Heart right ventricle (tissue), 16 donors: Measurements from ENCODE around the gene IMMP1L. TPM values are rescaled to one million over a fixed set of nuclear protein-coding genes. Genes with fewer than 3 reads are reported as not detected.

Source experiments
- ATAC-seq, 8 donors: fragments of 200-7000 bp; cut with Tn5 transposase; one replicate each; pipeline ENCODE4 v1.9.1; 2020; ENCODE audit warnings: mild to moderate bottlenecking in 8 of 8, moderate library complexity in 8 of 8, moderate number of reproducible peaks in 1 of 8
- DNase-seq, 2 donors: peaks; one replicate each; pipeline ENCODE4 v3.0.0-alpha.2; 2020
- H3K27ac ChIP-seq, 10 donors: fragments of 200-600 bp; sonication (generic) in 2 of 10; one replicate each; pipeline versions ENCODE4 v1.5.0 to v1.8.0; 2020 to 2022; ENCODE audit warnings: mild to moderate bottlenecking in 3 of 10
- H3K27me3 ChIP-seq, 7 donors: fragments of 200-600 bp; one replicate each; pipeline ENCODE4 v1.8.0; 2021 to 2022; ENCODE audit warnings: mild to moderate bottlenecking in 2 of 7
- H3K36me3 ChIP-seq, 9 donors: fragments of 200-600 bp; sonication (generic) in 1 of 9; one replicate each; pipeline versions ENCODE4 v1.5.0 to v1.8.0; 2020 to 2022; ENCODE audit warnings: mild to moderate bottlenecking in 2 of 9
- H3K4me1 ChIP-seq, 9 donors: fragments of 200-600 bp; sonication (generic) in 1 of 9; one replicate each; pipeline versions ENCODE4 v1.5.0 to v1.8.0; 2020 to 2022; ENCODE audit warnings: mild to moderate bottlenecking in 4 of 9
- H3K4me3 ChIP-seq, 10 donors: fragments of 200-600 bp; sonication (generic) in 2 of 10; one replicate each; pipeline versions ENCODE4 v1.5.0 to v1.8.0; 2020 to 2022; ENCODE audit warnings: mild to moderate bottlenecking in 7 of 10, moderate library complexity in 2 of 10
- H3K9me3 ChIP-seq, 11 donors: fragments of 200-600 bp in 10 of 11; sonication (generic) in 2 of 11; one replicate each; pipeline versions ENCODE4 v1.5.0 to v1.8.0; 2013 to 2022; ENCODE audit warnings: mild to moderate bottlenecking in 2 of 11, control low read depth in 1 of 11, moderate library complexity in 1 of 11
- WGBS, 2 donors: extraction: QIAGEN DNeasy Blood & Tissue Kit; methylation state at CpG; one replicate each; pipeline ENCODE4 v1.1.7; 2013; ENCODE audit warnings: inconsistent platforms in 1 of 2; 5-methylcytosine and 5-hydroxymethylcytosine counted together
- intact Hi-C, 10 donors: fragments of 100-400 bp; cut with DNase I; formaldehyde crosslinking; loops; one replicate each; pipeline versions ENCODE4 v1.11.1 to v1.14.2; 2022
- polyA plus RNA-seq, 2 donors: library from polyadenylated mRNA; stranded (reverse); fragments of 200-250 nt; gene quantifications; one replicate each; pipeline ENCODE4 v1.2.3, GENCODE V29; 2013
- total RNA-seq, 10 donors: library from RNA; stranded (reverse); fragmentation: NEBNext Ultra II Directional in 3 of 10; extraction: Animal tissue kit (Norgen Biotek cat#: 25700) in 3 of 10; gene quantifications; one replicate each; pipeline versions ENCODE4 v1.2.1 to v1.2.4, GENCODE V29; 2021 to 2023
- TF ChIP-seq, protein P1 (sequence below), 9 donors: fragments of 200-600 bp; sonication (generic) in 2 of 9; IDR thresholded peaks; one replicate each; pipeline versions ENCODE4 v1.5.0 to v1.8.0; 2021 to 2022; ENCODE audit warnings: antibody characterized with exemption in 9 of 9, mild to moderate bottlenecking in 5 of 9, moderate library complexity in 1 of 9
- donor health status: Arrhythmogenic right ventricular cardiomyopathy.
- donor health status: ischemic (EF 13 %, LVEDD 7.1; RV severe dilation, severe dysfunction).
- donor health status: healthy with polysubstance abuse.
- donor health status: DM: no; HTN: yes; CAD: no.
- donor health status: DM: no; HTN: no; CAD: no.
- donor health status: ischemic (EF 25% LVEDD 6.9; RV normal size, moderate dysfunction).
- donor health status: ischemic (EF 25% LVEDD 5.7; RV mildly dilated, moderate dysfunction).
- donor health status: healthy.
- donor health status: DM: yes; HTN: yes; CAD: no.
- donor health status: Ischemic cardiomyopathy.
- donor health status: ischemic (EF 35%, LVEDD 5.7; RV mildly dilated, moderate dysfunction).
- donor health status: nonischemic (EF 11% LVEDD 7.7; RV severe dilation, severe dysfunction).
- donor health status: DM: yes; HTN: yes; CAD: no.
- donor health status: PGD.
- donor health status: ischemic (EF 29% LVEDD 5.4; RV normal size, mild dysfunction).
- donor health status: nonischemic (EF 23%, LVEDD 6.1; RV moderate dilation, normal function).

The IMMP1L gene
- total and polyA plus RNA-seq, 12 donors = 19.5 to 66.8 (median 29.6) TPM

DNA sequence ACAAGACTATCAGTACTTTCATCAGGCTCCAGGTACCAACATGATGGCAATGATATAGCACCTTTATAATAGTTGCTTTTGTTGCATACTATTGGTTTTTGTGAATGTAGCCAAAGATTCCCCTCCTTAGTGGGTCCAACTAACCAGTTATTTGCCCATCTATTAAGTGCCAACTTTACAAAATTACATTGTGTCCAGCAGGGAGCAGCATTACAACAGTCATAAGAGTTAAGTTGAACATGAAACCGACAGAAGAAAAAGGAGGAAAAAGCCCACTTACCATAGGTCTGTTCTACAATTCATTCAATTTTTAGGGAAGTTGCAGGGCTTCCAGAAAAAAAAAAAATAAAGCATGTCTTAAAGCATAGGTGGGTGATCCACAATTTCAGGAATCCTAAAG lies 21.6 kb downstream of the IMMP1L start:
- no peak for ATAC-seq
- WGBS, 2 donors = 26 to 29% methylated on average over 1 of the region's 1 CpG
- H3K4me1 ChIP-seq = peaks cover 0 to 10% (median 0%) of the 10 kb centered on the region in 9 donors
- TF ChIP-seq, protein P1, sequence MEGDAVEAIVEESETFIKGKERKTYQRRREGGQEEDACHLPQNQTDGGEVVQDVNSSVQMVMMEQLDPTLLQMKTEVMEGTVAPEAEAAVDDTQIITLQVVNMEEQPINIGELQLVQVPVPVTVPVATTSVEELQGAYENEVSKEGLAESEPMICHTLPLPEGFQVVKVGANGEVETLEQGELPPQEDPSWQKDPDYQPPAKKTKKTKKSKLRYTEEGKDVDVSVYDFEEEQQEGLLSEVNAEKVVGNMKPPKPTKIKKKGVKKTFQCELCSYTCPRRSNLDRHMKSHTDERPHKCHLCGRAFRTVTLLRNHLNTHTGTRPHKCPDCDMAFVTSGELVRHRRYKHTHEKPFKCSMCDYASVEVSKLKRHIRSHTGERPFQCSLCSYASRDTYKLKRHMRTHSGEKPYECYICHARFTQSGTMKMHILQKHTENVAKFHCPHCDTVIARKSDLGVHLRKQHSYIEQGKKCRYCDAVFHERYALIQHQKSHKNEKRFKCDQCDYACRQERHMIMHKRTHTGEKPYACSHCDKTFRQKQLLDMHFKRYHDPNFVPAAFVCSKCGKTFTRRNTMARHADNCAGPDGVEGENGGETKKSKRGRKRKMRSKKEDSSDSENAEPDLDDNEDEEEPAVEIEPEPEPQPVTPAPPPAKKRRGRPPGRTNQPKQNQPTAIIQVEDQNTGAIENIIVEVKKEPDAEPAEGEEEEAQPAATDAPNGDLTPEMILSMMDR (IDR thresholded peaks at IDR 0.05) = peak in 7 of 9 donors; percentile 28 to 54 (median 45)
- H3K27me3 ChIP-seq = no peaks in the 10 kb centered on the region
- H3K36me3 ChIP-seq = peaks cover 0 to 10% (median 0%) of the 10 kb centered on the region in 9 donors
- DNase-seq = no peak
- intact Hi-C loops = loop anchor here in 3 of 10 donors (5.0 to 10.0 kb wide), 3 partner anchors 384 to 469 kb away; no protein-coding TSS in a partner anchor
- H3K4me3 ChIP-seq = no peak overlapping the region
- H3K9me3 ChIP-seq = no peaks in the 10 kb centered on the region
- H3K27ac ChIP-seq = no peak overlapping the region

GRCh38 chr11:31484497-31484896 lies 24.9 kb downstream of the IMMP1L start:
- peaks cover 0 to 5% (median 0%) of the 10 kb centered on the region in 9 donors for H3K36me3 ChIP-seq
- TF ChIP-seq, protein P1 (IDR thresholded peaks at IDR 0.05) = no peak
- no peak overlapping the region for H3K27ac ChIP-seq
- no peak overlapping the region for H3K4me3 ChIP-seq
- no peaks in the 10 kb centered on the region for H3K4me1 ChIP-seq
- H3K9me3 ChIP-seq = no peaks in the 10 kb centered on the region
- no peak for ATAC-seq
- DNase-seq = no peak
- intact Hi-C loops = loop anchor here in 1 of 10 donors (10.0 kb wide), 1 partner anchor 470 kb away; no protein-coding TSS in a partner anchor
- H3K27me3 ChIP-seq = no peaks in the 10 kb centered on the region
- WGBS, 2 donors = 87 to 89% methylated on average over 4 of the region's 4 CpGs

- ATAC-seq = no peak
- intact Hi-C loops = loop anchor here in 1 of 10 donors (10.0 kb wide), 1 partner anchor 474 kb away; no protein-coding TSS in a partner anchor
- H3K36me3 ChIP-seq = no peaks in the 10 kb centered on the region
- H3K9me3 ChIP-seq = no peaks in the 10 kb centered on the region
- H3K27ac ChIP-seq = no peak overlapping the region
- H3K4me1 ChIP-seq = no peaks in the 10 kb centered on the region
- no peaks in the 10 kb centered on the region for H3K27me3 ChIP-seq
- no peak overlapping the region for H3K4me3 ChIP-seq
- 77 to 83% methylated on average over 3 of the region's 3 CpGs for WGBS, 2 donors
- TF ChIP-seq, protein P1 (IDR thresholded peaks at IDR 0.05) = no peak
- DNase-seq = no peak
Measured at GRCh38 chr11:31480930-31481329, 28.5 kb downstream of the IMMP1L start.

GRCh38 chr11:31479066-31479465 lies 30.4 kb downstream of the IMMP1L start:
- intact Hi-C loops = no loop called here
- WGBS, 2 donors = 94 to 97% methylated on average over 4 of the region's 4 CpGs
- no peaks in the 10 kb centered on the region for H3K4me1 ChIP-seq
- TF ChIP-seq, protein P1 (IDR thresholded peaks at IDR 0.05) = no peak
- no peak for DNase-seq
- no peak for ATAC-seq
- H3K27me3 ChIP-seq = no peaks in the 10 kb centered on the region
- H3K27ac ChIP-seq = no peak overlapping the region
- H3K9me3 ChIP-seq = no peaks in the 10 kb centered on the region
- H3K36me3 ChIP-seq = no peaks in the 10 kb centered on the region
- H3K4me3 ChIP-seq = no peak overlapping the region
